CD14-positive monocyte (primary cell): ENCODE data around the gene MS4A13. TPM values are rescaled to one million over a fixed set of nuclear protein-coding genes. Genes with fewer than 3 reads are reported as not detected.

Source experiments
- DNase-seq, 3 donors: peaks; one replicate each; pipeline ENCODE4 v3.0.0-alpha.2; 2011 to 2022
- H2AFZ ChIP-seq: 2 replicates; pipeline ENCODE4 v1.6.0; 2012; ENCODE audit warnings: mild to moderate bottlenecking, low read depth, low read length, inconsistent platforms; ENCODE audit not compliant: insufficient read depth, poor library complexity, severe bottlenecking
- H3K27ac ChIP-seq, 2 donors: 1 replicate in 1 of 2; 2 replicates in 1 of 2; pipeline ENCODE4 v1.5.1; 2012 to 2013; ENCODE audit warnings: low read length in 2 of 2, control low read depth in 1 of 2, inconsistent platforms in 1 of 2, low read depth in 1 of 2, mild to moderate bottlenecking in 1 of 2
- H3K27me3 ChIP-seq, 2 donors: one replicate each; pipeline versions ENCODE4 v1.6.0 to v1.6.1; 2011 to 2013; ENCODE audit warnings: low read length in 2 of 2; ENCODE audit not compliant: control insufficient read depth in 2 of 2, insufficient read depth in 2 of 2
- H3K36me3 ChIP-seq, 2 donors: replicated peaks in 1 of 2; 1 replicate in 1 of 2; 2 replicates in 1 of 2; pipeline versions ENCODE4 v1.5.1 to v1.6.1; 2012 to 2013; ENCODE audit warnings: low read length in 2 of 2, control low read depth in 1 of 2, inconsistent platforms in 1 of 2, mild to moderate bottlenecking in 1 of 2; ENCODE audit not compliant: insufficient read depth in 2 of 2, control insufficient read depth in 1 of 2
- H3K4me1 ChIP-seq, 2 donors: 1 replicate in 1 of 2; 2 replicates in 1 of 2; pipeline versions ENCODE4 v1.5.1 to v1.6.1; 2012 to 2013; ENCODE audit warnings: low read length in 2 of 2, control low read depth in 1 of 2, inconsistent platforms in 1 of 2, mild to moderate bottlenecking in 1 of 2, moderate library complexity in 1 of 2; ENCODE audit not compliant: insufficient read depth in 2 of 2, control insufficient read depth in 1 of 2
- H3K4me2 ChIP-seq: replicated peaks from 2 replicates; pipeline ENCODE3; 2012; ENCODE audit warnings: low read length, moderate library complexity, mild to moderate bottlenecking; ENCODE audit not compliant: poor library complexity, severe bottlenecking; ENCODE audit errors: extremely low read depth
- H3K4me3 ChIP-seq, 3 experiments: fragments of 200-600 bp in 1 of 3; sonication (generic) in 1 of 3; replicated peaks in 1 of 3; 1 replicate in 2 of 3; 2 replicates in 1 of 3; pipeline ENCODE4 v1.5.1; 2011 to 2013; ENCODE audit warnings: low read length in 3 of 3, mild to moderate bottlenecking in 3 of 3, control low read depth in 2 of 3, low read depth in 2 of 3, inconsistent platforms in 1 of 3, moderate library complexity in 1 of 3
- H3K79me2 ChIP-seq: 2 replicates; pipeline ENCODE4 v1.6.0; 2012; ENCODE audit warnings: mild to moderate bottlenecking, control low read depth, inconsistent platforms, low read length, moderate library complexity; ENCODE audit not compliant: insufficient read depth
- H3K9ac ChIP-seq: 2 replicates; pipeline ENCODE4 v1.6.0; 2017; ENCODE audit warnings: low read length, mild to moderate bottlenecking; ENCODE audit not compliant: insufficient read depth, poor library complexity, severe bottlenecking
- H3K9me3 ChIP-seq, 2 donors: replicated peaks in 1 of 2; 1 replicate in 1 of 2; 2 replicates in 1 of 2; pipeline versions ENCODE4 v1.5.1 to v1.6.1; 2012 to 2013; ENCODE audit warnings: low read length in 2 of 2, control low read depth in 1 of 2; ENCODE audit not compliant: control insufficient read depth in 1 of 2, insufficient read depth in 1 of 2
- H4K20me1 ChIP-seq: 2 replicates; pipeline ENCODE4 v1.6.0; 2012; ENCODE audit warnings: mild to moderate bottlenecking, low read length, control low read depth, moderate library complexity; ENCODE audit not compliant: insufficient read depth
- H3K27ac Mint-ChIP-seq, 7 donors: one replicate each; pipeline ENCODE4 v1.8.0; 2020; ENCODE audit warnings: mild to moderate bottlenecking in 7 of 7, mixed read lengths in 7 of 7, moderate library complexity in 6 of 7, inconsistent platforms in 2 of 7
- H3K27me3 Mint-ChIP-seq, 3 donors: one replicate each; pipeline ENCODE4 v1.8.0; 2021 to 2022; ENCODE audit warnings: low read depth in 3 of 3, mild to moderate bottlenecking in 3 of 3, mixed read lengths in 3 of 3, moderate library complexity in 3 of 3, inconsistent platforms in 1 of 3
- H3K36me3 Mint-ChIP-seq, 2 donors: one replicate each; pipeline ENCODE4 v1.8.0; 2020; ENCODE audit warnings: mixed read lengths in 2 of 2, inconsistent platforms in 1 of 2, mild to moderate bottlenecking in 1 of 2
- H3K4me1 Mint-ChIP-seq: one replicate; pipeline ENCODE4 v1.8.0; 2020; ENCODE audit warnings: mild to moderate bottlenecking, mixed read lengths
- H3K4me3 Mint-ChIP-seq, 2 donors: one replicate each; pipeline ENCODE4 v1.8.0; 2020; ENCODE audit warnings: mild to moderate bottlenecking in 2 of 2, mixed read lengths in 2 of 2, moderate library complexity in 1 of 2
- H3K9me3 Mint-ChIP-seq, 7 donors: one replicate each; pipeline ENCODE4 v1.8.0; 2020 to 2022; ENCODE audit warnings: mixed read lengths in 7 of 7, mild to moderate bottlenecking in 6 of 7, moderate library complexity in 6 of 7, inconsistent platforms in 2 of 7
- WGBS: methylation state at CpG from one replicate; pipeline ENCODE4 v1.1.5; 2013; ENCODE audit warnings: missing lambda C conversion rate; ENCODE audit not compliant: insufficient coverage; 5-methylcytosine and 5-hydroxymethylcytosine counted together
- intact Hi-C, 2 donors: fragments of 100-400 bp; cut with micrococcal nuclease; formaldehyde crosslinking; loops; one replicate each; pipeline versions ENCODE4 v1.15.0 to v1.15.1; 2023
- polyA plus RNA-seq, 3 donors: library from polyadenylated mRNA; depleted of rRNA in 1 of 3; unstranded in 2 of 3; stranded (reverse) in 1 of 3; fragments of 300-500 nt in 2 of 3; fragments of >200 nt in 1 of 3; fragmentation: Illumina TruSeq in 2 of 3; gene quantifications; 1 replicate in 2 of 3; 2 replicates in 1 of 3; pipeline ENCODE4 v1.2.3, GENCODE V29; 2012 to 2021
- TF ChIP-seq, protein P1 (sequence below): fragments of 200-600 bp; IDR thresholded peaks from one replicate; pipeline ENCODE4 v1.8.0; 2022; ENCODE audit warnings: antibody characterized with exemption, mild to moderate bottlenecking

Gene MS4A13
- polyA plus RNA-seq, 3 donors: not detected

DNA sequence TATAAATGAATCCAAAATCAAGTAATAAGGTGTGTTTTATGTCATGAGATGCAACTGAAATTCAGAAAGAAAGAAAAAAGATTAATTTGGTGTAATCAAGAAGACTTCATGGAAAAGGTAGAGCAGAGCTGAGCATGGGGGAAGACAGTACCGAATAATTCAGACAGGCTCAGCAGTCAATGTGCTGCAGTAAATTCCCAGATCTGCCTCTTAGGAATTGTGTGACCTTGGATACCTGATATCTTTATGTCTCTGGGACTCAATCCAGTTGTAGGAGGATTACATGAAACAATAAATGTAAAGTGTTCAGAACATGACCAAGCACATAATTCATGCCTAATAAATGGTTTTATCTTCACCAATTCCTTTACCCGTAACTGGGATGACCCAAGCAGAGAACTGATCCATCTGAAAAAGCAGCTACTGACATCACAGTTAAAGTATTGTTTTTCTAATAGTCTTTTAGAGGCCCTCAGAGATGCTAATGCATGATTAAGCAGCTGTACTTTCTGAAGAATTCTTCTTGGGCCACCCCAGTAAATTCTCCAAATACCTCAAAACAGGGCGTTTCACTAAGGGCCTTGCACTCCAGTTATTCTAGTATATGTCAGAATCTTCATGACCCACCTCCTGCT lies 14.8 kb upstream of the MS4A13 start:
- H3K27me3 Mint-ChIP-seq: peaks cover 0 to 4% (median 1%) of the 10 kb centered on the region in 3 donors
- TF ChIP-seq, protein P1, sequence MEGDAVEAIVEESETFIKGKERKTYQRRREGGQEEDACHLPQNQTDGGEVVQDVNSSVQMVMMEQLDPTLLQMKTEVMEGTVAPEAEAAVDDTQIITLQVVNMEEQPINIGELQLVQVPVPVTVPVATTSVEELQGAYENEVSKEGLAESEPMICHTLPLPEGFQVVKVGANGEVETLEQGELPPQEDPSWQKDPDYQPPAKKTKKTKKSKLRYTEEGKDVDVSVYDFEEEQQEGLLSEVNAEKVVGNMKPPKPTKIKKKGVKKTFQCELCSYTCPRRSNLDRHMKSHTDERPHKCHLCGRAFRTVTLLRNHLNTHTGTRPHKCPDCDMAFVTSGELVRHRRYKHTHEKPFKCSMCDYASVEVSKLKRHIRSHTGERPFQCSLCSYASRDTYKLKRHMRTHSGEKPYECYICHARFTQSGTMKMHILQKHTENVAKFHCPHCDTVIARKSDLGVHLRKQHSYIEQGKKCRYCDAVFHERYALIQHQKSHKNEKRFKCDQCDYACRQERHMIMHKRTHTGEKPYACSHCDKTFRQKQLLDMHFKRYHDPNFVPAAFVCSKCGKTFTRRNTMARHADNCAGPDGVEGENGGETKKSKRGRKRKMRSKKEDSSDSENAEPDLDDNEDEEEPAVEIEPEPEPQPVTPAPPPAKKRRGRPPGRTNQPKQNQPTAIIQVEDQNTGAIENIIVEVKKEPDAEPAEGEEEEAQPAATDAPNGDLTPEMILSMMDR: no peak
- Histone ChIP-seq H4K20me1 (no peaks in the 10 kb centered on the region), H3K36me3 (no peaks in the 10 kb centered on the region), H3K4me3 (no peak overlapping the region), H3K9me3 (no peaks in the 10 kb centered on the region), H3K4me2 (no peak overlapping the region), H3K27ac (no peak overlapping the region), H3K27me3 (peaks cover 0 to 2% of the 10 kb centered on the region in 2 donors), H3K4me1 (peaks cover 11 to 15% of the 10 kb centered on the region in 2 donors), H3K79me2 (no peaks in the 10 kb centered on the region), H2AFZ (no peak overlapping the region), H3K9ac (no peak overlapping the region)
- H3K4me3 Mint-ChIP-seq: no peak overlapping the region
- H3K4me1 Mint-ChIP-seq: peaks cover 18% of the 10 kb centered on the region
- H3K36me3 Mint-ChIP-seq: peaks cover 0 to 2% of the 10 kb centered on the region in 2 donors
- peaks cover 0 to 5% (median 0%) of the 10 kb centered on the region in 7 donors for H3K9me3 Mint-ChIP-seq
- 94% methylated on average over 2 of the region's 3 CpGs for WGBS
- intact Hi-C loops: no loop called here
- H3K27ac Mint-ChIP-seq: no peak overlapping the region
- no peak for DNase-seq

DNA sequence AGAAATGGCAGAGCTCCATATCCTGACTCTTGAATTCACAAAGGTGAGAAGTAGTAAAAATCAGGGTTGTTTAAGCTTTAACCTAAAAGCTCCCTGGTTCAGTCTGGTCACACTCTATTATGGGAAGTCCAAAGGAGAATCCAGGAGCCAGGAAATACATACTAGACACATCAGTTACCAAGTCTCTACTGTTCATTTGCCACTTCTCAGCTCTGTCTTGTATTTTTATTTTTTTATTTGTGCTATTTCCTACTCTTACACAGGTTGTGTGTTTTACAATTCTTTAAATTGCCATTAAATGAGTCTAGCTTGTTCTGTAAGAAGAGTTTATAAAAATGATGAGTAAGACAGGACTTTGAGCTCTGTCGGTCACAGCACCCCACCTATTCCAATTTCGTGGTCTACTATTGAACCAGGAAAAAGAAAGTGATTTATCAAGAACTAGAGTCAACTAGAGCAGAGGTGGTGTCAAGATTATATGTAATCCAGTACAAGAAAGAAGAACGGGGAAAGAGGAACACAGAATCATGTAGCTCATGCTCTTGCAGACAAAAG lies 12.9 kb upstream of the MS4A13 start:
- H3K27me3 Mint-ChIP-seq: peaks cover 0 to 3% (median 0%) of the 10 kb centered on the region in 3 donors
- Histone ChIP-seq H4K20me1 (no peaks in the 10 kb centered on the region), H3K9ac (no peak overlapping the region), H3K9me3 (no peaks in the 10 kb centered on the region), H3K4me1 (peaks cover 11 to 15% of the 10 kb centered on the region in 2 donors), H3K27me3 (no peaks in the 10 kb centered on the region), H3K36me3 (no peaks in the 10 kb centered on the region), H3K79me2 (no peaks in the 10 kb centered on the region), H2AFZ (no peak overlapping the region), H3K4me3 (no peak overlapping the region), H3K27ac (no peak overlapping the region), H3K4me2 (no peak overlapping the region)
- DNase-seq: no peak
- no peak overlapping the region for H3K4me3 Mint-ChIP-seq
- no CpG with 5 or more reads among the region's 3 CpGs for WGBS
- H3K36me3 Mint-ChIP-seq: peaks cover 0 to 2% of the 10 kb centered on the region in 2 donors
- H3K27ac Mint-ChIP-seq: peak overlapping the region in 1 of 7 donors; percentile 57
- intact Hi-C loops: no loop called here
- TF ChIP-seq, protein P1: no peak
- H3K4me1 Mint-ChIP-seq: peaks cover 18% of the 10 kb centered on the region
- peaks cover 0 to 5% (median 0%) of the 10 kb centered on the region in 7 donors for H3K9me3 Mint-ChIP-seq
